ENCODE measurements around the gene TLE4.

GRCh38 chr9:79646096-79646495 lies 74.3 kb downstream of the TLE4 start:
- TF ChIP-seq CTCF (IDR thresholded peaks at IDR 0.05; ENCODE audit: low read depth, low read length, poor library complexity, severe bottlenecking) (no peak), EZH2phosphoT487 (IDR thresholded peaks at IDR 0.05; ENCODE audit: borderline replicate concordance, low read length) (no peak)

Measured in DOHH2 (cell line).